Astrocyte of the cerebellum (primary cell): ENCODE results near the gene HSFX3.
"Not testable (repeated sequence)": the region's sequence is repeated elsewhere in the genome, so short reads cannot be mapped to it uniquely, and the experiment has no call there.

Source experiments
- DNase-seq: peaks from one replicate; pipeline ENCODE4 v3.0.0-alpha.2; 2011; ENCODE audit warnings: low read depth
- H3K4me3 ChIP-seq: 2 replicates; pipeline ENCODE4 v1.5.1; 2011; ENCODE audit warnings: mild to moderate bottlenecking, low read depth, low read length, moderate library complexity
- in situ Hi-C: cut with HindIII; loops from 2 replicates; pipeline ENCODE4 v1.10.0; 2017; ENCODE audit warnings: low sequenced_read_pairs
- TF ChIP-seq, protein P1 (sequence below): IDR thresholded peaks from 2 replicates; pipeline ENCODE4 v1.5.1; 2012; ENCODE audit warnings: low read length, low read depth, moderate library complexity, mild to moderate bottlenecking; ENCODE audit errors: missing control alignments

Gene HSFX3, protein sequence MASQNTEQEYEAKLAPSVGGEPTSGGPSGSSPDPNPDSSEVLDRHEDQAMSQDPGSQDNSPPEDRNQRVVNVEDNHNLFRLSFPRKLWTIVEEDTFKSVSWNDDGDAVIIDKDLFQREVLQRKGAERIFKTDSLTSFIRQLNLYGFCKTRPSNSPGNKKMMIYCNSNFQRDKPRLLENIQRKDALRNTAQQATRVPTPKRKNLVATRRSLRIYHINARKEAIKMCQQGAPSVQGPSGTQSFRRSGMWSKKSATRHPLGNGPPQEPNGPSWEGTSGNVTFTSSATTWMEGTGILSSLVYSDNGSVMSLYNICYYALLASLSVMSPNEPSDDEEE

DNA sequence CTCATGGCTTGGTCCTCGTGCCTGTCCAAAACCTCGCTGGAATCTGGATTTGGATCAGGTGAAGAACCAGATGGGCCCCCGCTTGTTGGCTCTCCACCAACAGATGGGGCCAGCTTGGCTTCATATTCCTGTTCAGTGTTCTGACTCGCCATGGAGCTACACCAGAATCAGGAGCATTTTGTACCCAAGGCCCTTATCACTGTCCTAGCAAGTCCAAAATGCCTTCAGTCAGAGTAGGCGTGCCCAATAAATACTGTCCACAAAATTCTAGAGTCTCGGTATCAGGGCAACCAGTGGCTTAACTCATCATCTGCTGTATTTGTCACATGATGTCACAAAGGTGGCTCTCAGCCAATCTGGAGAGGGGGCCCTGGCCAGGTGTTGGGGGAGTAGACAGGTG lies at the start of gene HSFX3:
Gene HSFX3, minus strand, starts transcription at position 224 of the 400 bp plus-strand sequence. Its CDS starts 72 bp downstream, at position 152.
- in situ Hi-C loops, H3K4me3 ChIP-seq, DNase-seq: not testable (repeated sequence)

DNA sequence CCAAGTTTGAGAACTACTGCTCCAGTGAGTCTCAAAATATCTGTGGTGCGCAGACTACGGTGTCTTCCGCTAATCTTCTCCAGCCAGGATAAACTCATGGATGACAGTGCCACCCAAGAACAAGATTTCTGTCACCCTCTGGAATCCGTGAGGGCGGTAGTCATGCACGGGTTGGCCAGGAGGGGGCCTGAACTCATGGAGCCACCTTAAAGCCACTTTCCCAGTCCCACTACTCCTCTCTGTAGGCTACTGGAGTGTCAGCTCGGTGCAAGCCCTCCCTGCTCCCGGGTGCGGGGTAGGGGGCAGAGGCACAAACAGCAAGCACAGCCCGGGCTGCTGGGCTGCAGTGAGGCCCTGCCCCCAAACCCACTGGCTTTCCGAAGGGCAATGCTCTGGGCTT lies 48.9 kb upstream of the HSFX3 start:
- H3K4me3 ChIP-seq, DNase-seq, in situ Hi-C loops: not testable (repeated sequence)

DNA sequence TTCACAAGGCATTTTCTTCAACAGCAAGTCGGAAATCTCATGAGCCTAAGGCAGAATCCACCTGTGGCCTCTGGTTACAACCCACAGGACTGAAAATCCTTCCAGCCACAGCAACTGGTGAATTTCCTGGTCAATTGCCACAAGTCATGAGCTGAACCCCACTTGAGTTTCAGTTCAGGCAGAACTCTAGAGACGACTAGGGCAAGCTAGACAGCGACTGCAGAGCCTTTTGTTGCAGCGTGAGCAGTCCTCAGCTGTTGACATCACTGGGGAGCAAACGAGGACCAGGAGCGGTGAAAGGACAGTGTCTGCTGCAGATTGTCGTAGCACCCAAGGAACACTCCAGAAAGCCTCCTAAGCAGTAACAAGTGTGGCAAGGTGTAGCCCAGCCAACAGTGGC lies 46.2 kb upstream of the HSFX3 start:
- H3K4me3 ChIP-seq, in situ Hi-C loops, DNase-seq: not testable (repeated sequence)

DNA sequence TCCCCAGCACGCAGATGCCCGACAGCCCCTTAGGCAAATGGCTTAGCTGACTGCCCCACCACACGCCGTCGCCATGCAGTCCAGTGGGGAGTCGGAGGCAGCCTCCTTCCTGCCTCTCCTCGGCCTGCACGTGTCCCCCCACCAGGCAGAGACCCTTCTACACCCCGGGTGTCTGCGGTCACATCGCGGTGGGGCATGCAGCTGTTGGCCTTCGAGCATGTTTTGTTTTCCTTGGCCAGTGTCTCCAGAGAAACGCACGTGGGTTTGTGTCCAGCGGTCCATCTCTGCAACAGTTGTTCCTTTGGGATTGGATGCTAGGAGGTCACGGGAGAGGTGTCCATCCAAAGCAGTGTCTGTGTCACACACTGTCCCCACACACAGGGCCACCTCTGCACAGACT lies 45.5 kb upstream of the HSFX3 start, which contains the start of gene HSFX2:
Gene HSFX2, minus strand, starts transcription at position 101 of the 400 bp plus-strand sequence. CDS start 614 bp downstream, outside the sequence.
- in situ Hi-C loops, H3K4me3 ChIP-seq, DNase-seq: not testable (repeated sequence)

DNA sequence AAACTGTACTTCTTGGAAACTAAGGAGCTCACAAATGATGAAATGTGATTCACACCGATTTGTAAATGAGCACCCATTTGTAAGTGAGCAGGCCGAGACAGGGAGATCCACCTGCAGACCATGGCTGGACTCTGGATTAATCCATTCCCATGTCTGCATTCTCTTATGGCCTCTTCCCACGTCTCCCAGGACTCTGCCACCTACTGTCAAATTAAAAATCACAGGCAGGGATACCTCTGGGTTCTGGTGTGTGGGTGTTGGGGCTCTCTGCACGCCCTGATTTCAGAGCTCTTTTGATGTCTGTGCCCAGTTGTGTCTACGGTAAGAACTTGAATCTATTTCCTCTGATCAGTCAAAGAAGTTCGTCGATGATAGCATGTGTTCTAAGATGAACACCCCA lies 41.3 kb upstream of the HSFX3 start:
- in situ Hi-C loops, DNase-seq, H3K4me3 ChIP-seq: not testable (repeated sequence)

DNA sequence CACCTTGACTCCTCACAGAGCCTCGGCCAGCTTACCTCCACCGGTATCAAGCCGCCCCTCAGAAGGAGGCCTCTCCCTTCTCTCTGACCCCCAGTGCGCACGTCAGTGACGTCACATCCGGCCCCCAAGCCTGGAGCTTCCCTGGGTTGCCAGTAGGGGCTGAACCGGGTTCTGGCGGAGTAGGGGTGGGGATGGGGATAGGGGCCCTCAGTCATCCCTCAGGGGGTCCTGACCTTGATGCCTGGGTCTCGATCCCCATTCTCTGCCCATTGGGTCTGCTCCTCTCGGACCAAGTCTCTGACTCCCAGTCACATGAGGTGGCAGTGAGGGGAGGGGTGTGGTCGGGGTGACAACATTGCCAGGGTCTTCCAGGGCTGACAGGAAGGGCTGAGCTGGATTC lies 37.6 kb upstream of the HSFX3 start, which contains the start of gene MAGEA9B:
Gene MAGEA9B, minus strand, starts transcription at position 101 of the 400 bp plus-strand sequence. CDS start 4,280 bp downstream, outside the sequence.
- H3K4me3 ChIP-seq, DNase-seq, in situ Hi-C loops: not testable (repeated sequence)

DNA sequence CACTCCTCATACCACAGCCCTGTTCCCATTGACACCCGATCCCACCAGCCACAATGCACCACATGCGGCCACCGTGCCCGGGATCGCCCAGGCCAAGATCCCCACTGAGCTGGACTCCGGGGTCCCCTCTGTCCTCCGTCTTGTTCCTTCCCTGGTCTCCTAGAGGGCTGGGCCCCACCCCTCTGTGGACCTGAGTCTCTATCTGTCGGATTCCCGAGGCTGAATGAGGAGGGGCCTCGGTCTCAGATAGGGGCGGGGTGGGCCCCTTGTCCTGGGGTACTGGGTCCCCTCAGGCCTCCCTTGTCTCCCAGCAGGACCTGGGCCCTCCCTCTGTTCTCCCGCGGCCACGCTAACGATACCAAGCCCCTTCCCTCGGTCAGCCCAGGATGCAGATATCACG lies 35.9 kb upstream of the HSFX3 start:
- DNase-seq, in situ Hi-C loops, H3K4me3 ChIP-seq: not testable (repeated sequence)

DNA sequence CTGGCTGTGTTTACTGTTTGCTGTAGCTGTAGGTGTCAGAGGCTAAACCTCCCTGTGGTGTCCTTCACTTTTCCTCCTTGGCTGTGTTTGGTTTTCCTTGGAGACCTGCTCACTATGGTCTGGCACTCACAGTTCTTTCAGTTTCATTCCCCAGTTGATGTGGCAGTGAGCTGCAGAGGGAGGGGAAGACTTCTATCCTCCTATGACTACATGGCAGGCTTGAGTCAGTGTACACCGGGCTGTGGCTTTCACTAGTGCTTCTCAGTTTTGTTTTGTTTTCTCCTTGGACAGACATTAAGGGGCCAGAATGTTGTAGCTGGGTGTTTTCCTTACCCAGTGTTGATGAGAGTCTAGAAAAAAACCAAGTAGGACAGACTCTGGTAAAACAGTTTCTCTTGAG lies 23.7 kb upstream of the HSFX3 start:
- in situ Hi-C loops, DNase-seq: not testable (repeated sequence)

DNA sequence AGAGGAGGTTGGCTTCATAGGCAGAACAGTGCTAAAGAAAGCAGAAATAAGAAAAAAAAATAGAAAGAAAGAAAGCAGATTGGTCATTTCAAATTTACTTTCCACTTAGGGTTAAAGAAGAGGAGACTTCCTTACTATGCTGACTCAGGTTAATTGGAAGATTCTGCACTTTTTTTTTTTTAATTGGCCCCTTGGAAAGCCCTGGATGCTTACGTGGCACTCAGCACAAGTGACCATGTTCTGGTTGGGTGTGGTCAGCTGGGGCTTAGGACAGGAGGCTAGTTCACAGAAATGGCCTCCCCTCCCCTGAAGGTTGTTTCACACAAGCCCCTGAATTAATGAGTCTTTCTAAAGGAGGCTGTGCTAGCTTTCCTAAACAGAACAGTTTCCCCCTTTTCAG lies 23.0 kb upstream of the HSFX3 start:
- no peak for DNase-seq
- in situ Hi-C loops = no loop called here
- TF ChIP-seq, protein P1, sequence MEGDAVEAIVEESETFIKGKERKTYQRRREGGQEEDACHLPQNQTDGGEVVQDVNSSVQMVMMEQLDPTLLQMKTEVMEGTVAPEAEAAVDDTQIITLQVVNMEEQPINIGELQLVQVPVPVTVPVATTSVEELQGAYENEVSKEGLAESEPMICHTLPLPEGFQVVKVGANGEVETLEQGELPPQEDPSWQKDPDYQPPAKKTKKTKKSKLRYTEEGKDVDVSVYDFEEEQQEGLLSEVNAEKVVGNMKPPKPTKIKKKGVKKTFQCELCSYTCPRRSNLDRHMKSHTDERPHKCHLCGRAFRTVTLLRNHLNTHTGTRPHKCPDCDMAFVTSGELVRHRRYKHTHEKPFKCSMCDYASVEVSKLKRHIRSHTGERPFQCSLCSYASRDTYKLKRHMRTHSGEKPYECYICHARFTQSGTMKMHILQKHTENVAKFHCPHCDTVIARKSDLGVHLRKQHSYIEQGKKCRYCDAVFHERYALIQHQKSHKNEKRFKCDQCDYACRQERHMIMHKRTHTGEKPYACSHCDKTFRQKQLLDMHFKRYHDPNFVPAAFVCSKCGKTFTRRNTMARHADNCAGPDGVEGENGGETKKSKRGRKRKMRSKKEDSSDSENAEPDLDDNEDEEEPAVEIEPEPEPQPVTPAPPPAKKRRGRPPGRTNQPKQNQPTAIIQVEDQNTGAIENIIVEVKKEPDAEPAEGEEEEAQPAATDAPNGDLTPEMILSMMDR = no peak
- no peak overlapping the region for H3K4me3 ChIP-seq

More for the DNA sequence above, 23.7 kb upstream of the HSFX3 start:
- H3K4me3 ChIP-seq = not testable (repeated sequence)

DNA sequence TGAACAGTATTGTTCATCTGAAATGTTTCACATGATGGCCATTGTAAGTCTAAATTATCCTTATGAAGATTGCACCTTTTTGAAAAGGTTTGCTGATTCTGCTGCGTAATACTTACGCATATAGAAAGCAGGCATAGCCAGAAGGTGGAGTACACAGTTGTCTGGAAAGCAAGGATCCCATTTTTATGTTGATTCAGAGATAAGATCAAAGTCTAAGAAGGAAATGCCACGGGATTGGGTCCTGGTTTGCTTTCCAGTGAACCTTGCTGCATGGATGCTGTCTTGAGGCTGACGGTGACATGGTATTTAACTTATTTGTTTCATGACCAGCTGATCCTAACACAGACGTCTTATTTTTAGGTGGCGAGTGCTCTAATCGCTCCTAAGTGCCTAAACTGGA lies 22.0 kb upstream of the HSFX3 start:
- TF ChIP-seq, protein P1 = no peak
- in situ Hi-C loops = no loop called here
- H3K4me3 ChIP-seq = no peak overlapping the region
- DNase-seq = no peak

DNA sequence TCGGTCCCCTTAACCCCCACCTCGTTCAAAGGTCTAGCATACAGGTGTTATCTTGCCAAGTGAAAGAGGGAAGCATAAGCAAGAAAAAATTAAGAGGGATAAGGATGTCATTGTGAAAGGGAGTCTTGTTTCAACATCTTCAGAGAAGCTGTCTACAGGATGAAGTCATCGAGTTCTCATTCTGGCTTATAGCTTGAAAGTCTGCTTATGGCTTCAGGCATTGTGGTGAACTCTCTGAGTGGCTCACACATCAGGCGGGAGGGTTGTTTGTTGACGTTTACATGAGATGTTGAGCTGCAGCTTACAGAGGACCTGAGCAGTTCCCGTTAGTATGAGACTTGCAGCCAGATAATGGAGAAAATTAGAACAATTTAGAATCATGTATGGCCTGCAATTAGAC lies 20.9 kb upstream of the HSFX3 start:
- no peak overlapping the region for H3K4me3 ChIP-seq
- in situ Hi-C loops = no loop called here
- DNase-seq = no peak
- TF ChIP-seq, protein P1 = no peak
